HepG2 (cell line): ENCODE measurements around the gene NCBP1. TPM values are rescaled to one million over a fixed set of nuclear protein-coding genes. Genes with fewer than 3 reads are reported as not detected.

ENCODE experiments used
- ATF7 ChIP-seq, 2 experiments: fragments of 450-650 bp in 1 of 2; sonication (generic) in 1 of 2; formaldehyde crosslinking in 1 of 2; IDR thresholded peaks; 2 replicates each; pipeline versions ENCODE4 v1.4.0 to v1.6.1; 2016 to 2020; ENCODE audit warnings: antibody characterized with exemption in 1 of 2, mild to moderate bottlenecking in 1 of 2, missing genetic modification reagents in 1 of 2
- EP300 ChIP-seq, 3 experiments: sonication (generic) in 1 of 3; formaldehyde crosslinking in 1 of 3; IDR thresholded peaks; 2 replicates each; pipeline versions ENCODE4 v1.5.1 to v1.6.1; 2011 to 2020; ENCODE audit warnings: low read depth in 2 of 3, low read length in 2 of 3, borderline replicate concordance in 1 of 3, improper control_type of control experiment in 1 of 3, mild to moderate bottlenecking in 1 of 3, missing genetic modification reagents in 1 of 3, moderate library complexity in 1 of 3
- FOSL1 ChIP-seq: sonication (generic); formaldehyde crosslinking; IDR thresholded peaks from 2 replicates; pipeline ENCODE4 v1.9.0; 2021; ENCODE audit warnings: missing genetic modification reagents, borderline replicate concordance
- HDAC6 ChIP-seq: fragments of 200-600 bp; sonication (generic); IDR thresholded peaks from 2 replicates; pipeline ENCODE4 v1.7.0; 2017; ENCODE audit warnings: mild to moderate bottlenecking, antibody characterized with exemption, low read length, low read depth
- HES4 ChIP-seq: sonication (generic); formaldehyde crosslinking; IDR thresholded peaks from 2 replicates; pipeline ENCODE4 v1.9.0; 2021; ENCODE audit warnings: mild to moderate bottlenecking, missing genetic modification reagents, borderline replicate concordance
- IKZF1 ChIP-seq: fragments of 450-650 bp; IDR thresholded peaks from 2 replicates; pipeline ENCODE4 v1.7.1; 2016
- JUN ChIP-seq: sonication (generic); formaldehyde crosslinking; IDR thresholded peaks from 2 replicates; pipeline ENCODE4 v1.4.0; 2020; ENCODE audit warnings: mild to moderate bottlenecking, missing genetic modification reagents
- LCORL ChIP-seq, 2 experiments: fragments of 450-650 bp in 1 of 2; sonication (generic) in 1 of 2; formaldehyde crosslinking in 1 of 2; IDR thresholded peaks; 2 replicates each; pipeline versions ENCODE4 v1.5.0 to v1.6.1; 2017 to 2020; ENCODE audit warnings: antibody characterized with exemption in 1 of 2, missing genetic modification reagents in 1 of 2
- PAX8 ChIP-seq: sonication (generic); formaldehyde crosslinking; IDR thresholded peaks from 2 replicates; pipeline ENCODE4 v1.8.0; 2022; ENCODE audit warnings: mild to moderate bottlenecking, missing genetic modification reagents, borderline replicate concordance
- ZNF383 ChIP-seq: sonication (generic); formaldehyde crosslinking; IDR thresholded peaks from 2 replicates; pipeline ENCODE4 v1.4.0; 2020; ENCODE audit warnings: missing genetic modification reagents, mild to moderate bottlenecking, borderline replicate concordance
- ZNF431 ChIP-seq: sonication (generic); formaldehyde crosslinking; IDR thresholded peaks from 2 replicates; pipeline ENCODE4 v1.9.0; 2022; ENCODE audit warnings: missing genetic modification reagents, low read depth, mild to moderate bottlenecking, borderline replicate concordance
- ZNF552 ChIP-seq: sonication (generic); formaldehyde crosslinking; IDR thresholded peaks from 2 replicates; pipeline ENCODE4 v1.9.0; 2022; ENCODE audit warnings: missing genetic modification reagents, mild to moderate bottlenecking, borderline replicate concordance
- ZNF563 ChIP-seq: sonication (generic); formaldehyde crosslinking; IDR thresholded peaks from 2 replicates; pipeline ENCODE4 v1.8.0; 2022; ENCODE audit warnings: mild to moderate bottlenecking, moderate library complexity, missing genetic modification reagents
- ZZZ3 ChIP-seq: sonication (generic); formaldehyde crosslinking; IDR thresholded peaks from 2 replicates; pipeline ENCODE4 v1.4.0; 2020; ENCODE audit warnings: missing genetic modification reagents, mild to moderate bottlenecking, borderline replicate concordance
- polyA plus RNA-seq, 8 experiments: library from polyadenylated mRNA; depleted of rRNA in 3 of 8; stranded (reverse) in 7 of 8; unstranded in 1 of 8; fragments of >200 nt; fragmentation: Illumina TruSeq in 4 of 8; extraction: Trizol in 4 of 8; gene quantifications; 2 replicates each; pipeline versions ENCODE4 v1.2.1 to v1.2.3, GENCODE V29; 2011 to 2016; ENCODE audit warnings: low read depth in 4 of 8, missing spikeins in 1 of 8, mixed read lengths in 1 of 8; ENCODE audit not compliant: insufficient read depth in 1 of 8
- total RNA-seq, 5 experiments: library from RNA; depleted of rRNA; stranded (reverse); fragments of >200 nt; fragmentation: Illumina TruSeq; extraction: Trizol; gene quantifications; 2 replicates each; pipeline ENCODE4 v1.2.3, GENCODE V29; 2016; ENCODE audit warnings: low read depth in 1 of 5
- TF ChIP-seq, protein P1 (sequence below): sonication (generic); formaldehyde crosslinking; IDR thresholded peaks from 2 replicates; pipeline ENCODE4 v1.8.0; 2022; ENCODE audit warnings: missing genetic modification reagents, mild to moderate bottlenecking, borderline replicate concordance
- TF ChIP-seq, protein P2 (sequence below): sonication (generic); formaldehyde crosslinking; IDR thresholded peaks from 2 replicates; pipeline ENCODE4 v1.4.0; 2020; ENCODE audit warnings: missing genetic modification reagents
- TF ChIP-seq, protein P3 (sequence below): sonication (generic); formaldehyde crosslinking; IDR thresholded peaks from 2 replicates; pipeline ENCODE4 v1.9.0; 2021; ENCODE audit warnings: missing genetic modification reagents, borderline replicate concordance
- TF ChIP-seq, protein P4 (sequence below): sonication (generic); formaldehyde crosslinking; IDR thresholded peaks from 2 replicates; pipeline ENCODE4 v1.4.0; 2020; ENCODE audit warnings: mild to moderate bottlenecking, missing genetic modification reagents
- TF ChIP-seq, protein P5 (sequence below): sonication (generic); formaldehyde crosslinking; IDR thresholded peaks from 2 replicates; pipeline ENCODE4 v1.8.1; 2023; ENCODE audit warnings: mild to moderate bottlenecking, missing genetic modification reagents

NCBP1 gene
- total and polyA plus RNA-seq, 2 of the 13 experiments (the other 11 are each of a cell fraction or from before 2014, with no cell fraction given), result 13.3 to 40.2 TPM

DNA sequence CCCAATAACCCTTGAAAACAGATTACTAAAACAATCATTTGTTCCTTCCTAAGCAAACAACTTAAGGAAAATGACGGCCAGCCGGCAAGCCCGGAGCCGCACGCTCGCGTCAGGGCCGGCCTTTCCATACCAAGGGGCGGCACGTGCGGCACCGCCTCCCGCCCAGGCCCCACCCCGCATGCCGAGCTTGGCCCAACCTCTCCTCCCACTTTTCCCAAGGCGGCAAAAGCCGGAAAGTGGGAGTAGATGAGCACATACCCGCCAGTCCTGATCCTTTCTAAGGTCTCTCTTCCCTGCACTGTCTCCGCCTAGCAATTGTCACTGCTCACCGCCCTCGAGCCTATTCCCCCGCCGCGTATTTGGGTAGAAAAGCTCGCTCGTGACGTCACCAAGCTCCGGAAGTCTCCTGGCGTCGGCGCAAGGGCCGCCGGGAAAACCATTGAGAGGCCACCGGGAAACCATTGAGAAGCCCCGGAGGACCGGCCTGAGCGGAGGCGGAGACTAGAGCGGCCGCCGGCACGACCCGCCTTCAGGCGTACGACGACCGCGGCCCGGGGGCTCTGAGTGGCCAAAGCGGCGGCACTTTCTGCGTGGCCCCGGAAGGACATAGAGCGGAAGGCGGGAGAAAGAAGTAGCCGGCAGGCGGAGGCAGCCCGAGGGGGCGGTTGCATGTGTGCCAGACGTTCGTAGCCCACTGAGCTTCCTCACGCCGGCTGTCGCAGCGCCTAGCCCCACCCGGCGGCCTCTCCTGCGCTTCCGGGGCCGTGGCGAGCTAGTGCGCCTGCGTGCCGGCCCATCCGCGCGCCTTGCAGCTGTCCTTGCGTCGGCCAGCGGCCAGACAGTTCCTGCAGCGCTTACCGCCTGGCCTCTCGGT, at the start of gene NCBP1, which contains the start of gene TSTD2 (continued):
- TF ChIP-seq, protein P1, sequence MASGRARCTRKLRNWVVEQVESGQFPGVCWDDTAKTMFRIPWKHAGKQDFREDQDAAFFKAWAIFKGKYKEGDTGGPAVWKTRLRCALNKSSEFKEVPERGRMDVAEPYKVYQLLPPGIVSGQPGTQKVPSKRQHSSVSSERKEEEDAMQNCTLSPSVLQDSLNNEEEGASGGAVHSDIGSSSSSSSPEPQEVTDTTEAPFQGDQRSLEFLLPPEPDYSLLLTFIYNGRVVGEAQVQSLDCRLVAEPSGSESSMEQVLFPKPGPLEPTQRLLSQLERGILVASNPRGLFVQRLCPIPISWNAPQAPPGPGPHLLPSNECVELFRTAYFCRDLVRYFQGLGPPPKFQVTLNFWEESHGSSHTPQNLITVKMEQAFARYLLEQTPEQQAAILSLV (CRISPR knock-in tag), result peak; percentile 72
- no peak for TF ChIP-seq ZNF383 (CRISPR knock-in tag)
- TF ChIP-seq ZNF563 (CRISPR knock-in tag), result no peak; the same call in 1 of the 2 replicates
- TF ChIP-seq, protein P2, sequence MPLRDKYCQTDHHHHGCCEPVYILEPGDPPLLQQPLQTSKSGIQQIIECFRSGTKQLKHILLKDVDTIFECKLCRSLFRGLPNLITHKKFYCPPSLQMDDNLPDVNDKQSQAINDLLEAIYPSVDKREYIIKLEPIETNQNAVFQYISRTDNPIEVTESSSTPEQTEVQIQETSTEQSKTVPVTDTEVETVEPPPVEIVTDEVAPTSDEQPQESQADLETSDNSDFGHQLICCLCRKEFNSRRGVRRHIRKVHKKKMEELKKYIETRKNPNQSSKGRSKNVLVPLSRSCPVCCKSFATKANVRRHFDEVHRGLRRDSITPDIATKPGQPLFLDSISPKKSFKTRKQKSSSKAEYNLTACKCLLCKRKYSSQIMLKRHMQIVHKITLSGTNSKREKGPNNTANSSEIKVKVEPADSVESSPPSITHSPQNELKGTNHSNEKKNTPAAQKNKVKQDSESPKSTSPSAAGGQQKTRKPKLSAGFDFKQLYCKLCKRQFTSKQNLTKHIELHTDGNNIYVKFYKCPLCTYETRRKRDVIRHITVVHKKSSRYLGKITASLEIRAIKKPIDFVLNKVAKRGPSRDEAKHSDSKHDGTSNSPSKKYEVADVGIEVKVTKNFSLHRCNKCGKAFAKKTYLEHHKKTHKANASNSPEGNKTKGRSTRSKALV, result 0 out of 2 replicates have a peak, but pooled peaks have one; percentile 81
- no peak for TF ChIP-seq HES4 (CRISPR knock-in tag)
- no peak for TF ChIP-seq HDAC6
- TF ChIP-seq ZNF552 (CRISPR knock-in tag), result 0 out of 2 replicates have a peak, but pooled peaks have one; percentile 60
- TF ChIP-seq ZZZ3 (CRISPR knock-in tag), result peak; percentile 7; the same call in 1 of the 2 replicates
- no peak for TF ChIP-seq IKZF1
- peak; percentile 82; the same call in 1 of the 2 replicates for TF ChIP-seq ZNF431 (CRISPR knock-in tag)
- no peak; the same call in 1 of the 2 replicates for TF ChIP-seq PAX8 (CRISPR knock-in tag)
- TF ChIP-seq ATF7 (IDR thresholded peaks at IDR 0.05), result peak; percentile 84
- no peak; the same call in 1 of the 2 replicates for TF ChIP-seq ATF7 (CRISPR knock-in tag; IDR thresholded peaks at IDR 0.05)
- TF ChIP-seq, protein P3, sequence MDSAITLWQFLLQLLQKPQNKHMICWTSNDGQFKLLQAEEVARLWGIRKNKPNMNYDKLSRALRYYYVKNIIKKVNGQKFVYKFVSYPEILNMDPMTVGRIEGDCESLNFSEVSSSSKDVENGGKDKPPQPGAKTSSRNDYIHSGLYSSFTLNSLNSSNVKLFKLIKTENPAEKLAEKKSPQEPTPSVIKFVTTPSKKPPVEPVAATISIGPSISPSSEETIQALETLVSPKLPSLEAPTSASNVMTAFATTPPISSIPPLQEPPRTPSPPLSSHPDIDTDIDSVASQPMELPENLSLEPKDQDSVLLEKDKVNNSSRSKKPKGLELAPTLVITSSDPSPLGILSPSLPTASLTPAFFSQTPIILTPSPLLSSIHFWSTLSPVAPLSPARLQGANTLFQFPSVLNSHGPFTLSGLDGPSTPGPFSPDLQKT (CRISPR knock-in tag), result no peak; the same call in 1 of the 2 replicates
- 0 out of 4 replicates have a peak, but pooled peaks of 1 of the 2 experiments have one; percentile 11 for TF ChIP-seq EP300 (IDR thresholded peaks at IDR 0.05; ENCODE audit: low read depth in 2 of 2, low read length in 2 of 2)
- no peak for TF ChIP-seq EP300 (CRISPR knock-in tag; IDR thresholded peaks at IDR 0.05; ENCODE audit: borderline replicate concordance)
- TF ChIP-seq, protein P4, sequence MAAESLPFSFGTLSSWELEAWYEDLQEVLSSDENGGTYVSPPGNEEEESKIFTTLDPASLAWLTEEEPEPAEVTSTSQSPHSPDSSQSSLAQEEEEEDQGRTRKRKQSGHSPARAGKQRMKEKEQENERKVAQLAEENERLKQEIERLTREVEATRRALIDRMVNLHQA (CRISPR knock-in tag), result no peak
- TF ChIP-seq, protein P5, sequence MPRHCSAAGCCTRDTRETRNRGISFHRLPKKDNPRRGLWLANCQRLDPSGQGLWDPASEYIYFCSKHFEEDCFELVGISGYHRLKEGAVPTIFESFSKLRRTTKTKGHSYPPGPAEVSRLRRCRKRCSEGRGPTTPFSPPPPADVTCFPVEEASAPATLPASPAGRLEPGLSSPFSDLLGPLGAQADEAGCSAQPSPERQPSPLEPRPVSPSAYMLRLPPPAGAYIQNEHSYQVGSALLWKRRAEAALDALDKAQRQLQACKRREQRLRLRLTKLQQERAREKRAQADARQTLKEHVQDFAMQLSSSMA (CRISPR knock-in tag), result peak; percentile 38; the same call in 1 of the 2 replicates
- no peak for TF ChIP-seq FOSL1
- TF ChIP-seq LCORL (IDR thresholded peaks at IDR 0.05), result no peak
- TF ChIP-seq LCORL (CRISPR knock-in tag; IDR thresholded peaks at IDR 0.05), result peak; percentile 1; the same call in 1 of the 2 replicates
- peak; percentile 16 for TF ChIP-seq JUN (CRISPR knock-in tag)
